Memory B cell (primary cell): ENCODE data around the gene DCLK1.

Experiments used
- ATAC-seq: fragments of 150-1000 bp; cut with Tn5 transposase; 2 replicates; pipeline ENCODE4 v1.10.0; 2021; ENCODE audit warnings: low read depth, mild to moderate bottlenecking, moderate library complexity
- DNase-seq, 2 donors: peaks; one replicate each; pipeline ENCODE4 v3.0.0; 2022; ENCODE audit warnings: low spot score in 2 of 2
- H3K27ac Mint-ChIP-seq: one replicate; pipeline ENCODE4 v1.8.0; 2022; ENCODE audit warnings: mild to moderate bottlenecking, moderate library complexity, mixed read lengths
- H3K27me3 Mint-ChIP-seq: one replicate; pipeline ENCODE4 v1.8.0; 2022; ENCODE audit warnings: mixed read lengths
- H3K36me3 Mint-ChIP-seq: one replicate; pipeline ENCODE4 v1.8.0; 2022; ENCODE audit warnings: mild to moderate bottlenecking, mixed read lengths
- H3K4me1 Mint-ChIP-seq: one replicate; pipeline ENCODE4 v1.8.0; 2022; ENCODE audit warnings: mixed read lengths
- H3K4me3 Mint-ChIP-seq: one replicate; pipeline ENCODE4 v1.8.0; 2022; ENCODE audit warnings: mild to moderate bottlenecking, moderate library complexity, mixed read lengths
- H3K9me3 Mint-ChIP-seq: one replicate; pipeline ENCODE4 v1.8.0; 2022; ENCODE audit warnings: mixed read lengths

DCLK1 gene

GRCh38 chr13:35930665-35931631 is 200.2 kb downstream of the DCLK1 start:
- no peaks in the 10 kb centered on the region for H3K4me1 Mint-ChIP-seq
- DNase-seq (no peak), ATAC-seq (no peak)
- no peak overlapping the region for H3K4me3 Mint-ChIP-seq
- no peaks in the 10 kb centered on the region for H3K27me3 Mint-ChIP-seq
- no peaks in the 10 kb centered on the region for H3K36me3 Mint-ChIP-seq
- H3K27ac Mint-ChIP-seq: no peak overlapping the region
- peaks cover 15% of the 10 kb centered on the region for H3K9me3 Mint-ChIP-seq

- ATAC-seq (no peak), DNase-seq (no peak)
- Mint-ChIP-seq H3K36me3 (no peaks in the 10 kb centered on the region), H3K9me3 (peaks cover 6% of the 10 kb centered on the region), H3K27me3 (no peaks in the 10 kb centered on the region), H3K4me3 (no peak overlapping the region), H3K4me1 (no peaks in the 10 kb centered on the region), H3K27ac (no peak overlapping the region)
Measured at GRCh38 chr13:35927567-35928021, 203.6 kb downstream of the DCLK1 start.

- ATAC-seq (no peak), DNase-seq (no peak)
- no peak overlapping the region for H3K27ac Mint-ChIP-seq
- peaks cover 4% of the 10 kb centered on the region for H3K9me3 Mint-ChIP-seq
- no peak overlapping the region for H3K4me3 Mint-ChIP-seq
- H3K36me3 Mint-ChIP-seq: no peaks in the 10 kb centered on the region
- no peaks in the 10 kb centered on the region for H3K27me3 Mint-ChIP-seq
- H3K4me1 Mint-ChIP-seq: no peaks in the 10 kb centered on the region
Measured at GRCh38 chr13:35926859-35927530, 204.2 kb downstream of the DCLK1 start.

- no peak overlapping the region for H3K4me3 Mint-ChIP-seq
- no peaks in the 10 kb centered on the region for H3K27me3 Mint-ChIP-seq
- H3K4me1 Mint-ChIP-seq: no peaks in the 10 kb centered on the region
- ATAC-seq (no peak), DNase-seq (no peak)
- no peak overlapping the region for H3K27ac Mint-ChIP-seq
- peaks cover 4% of the 10 kb centered on the region for H3K9me3 Mint-ChIP-seq
- no peaks in the 10 kb centered on the region for H3K36me3 Mint-ChIP-seq
Measured at GRCh38 chr13:35925669-35926068, 205.5 kb downstream of the DCLK1 start.

- Mint-ChIP-seq H3K27ac (no peak overlapping the region), H3K4me1 (no peaks in the 10 kb centered on the region), H3K9me3 (peaks cover 2% of the 10 kb centered on the region), H3K27me3 (peaks cover 2% of the 10 kb centered on the region), H3K4me3 (no peak overlapping the region), H3K36me3 (no peaks in the 10 kb centered on the region)
- DNase-seq: no peak
- no peak for ATAC-seq
Measured at GRCh38 chr13:35923347-35923746, 207.8 kb downstream of the DCLK1 start.

GRCh38 chr13:35920816-35921215 is 210.4 kb downstream of the DCLK1 start:
- DNase-seq (no peak), ATAC-seq (no peak)
- no peak overlapping the region for H3K4me3 Mint-ChIP-seq
- no peaks in the 10 kb centered on the region for H3K4me1 Mint-ChIP-seq
- H3K9me3 Mint-ChIP-seq: no peaks in the 10 kb centered on the region
- H3K27me3 Mint-ChIP-seq: peaks cover 2% of the 10 kb centered on the region
- H3K27ac Mint-ChIP-seq: no peak overlapping the region
- H3K36me3 Mint-ChIP-seq: no peaks in the 10 kb centered on the region

- no peak for ATAC-seq
- Mint-ChIP-seq H3K9me3 (no peaks in the 10 kb centered on the region), H3K4me1 (no peaks in the 10 kb centered on the region), H3K27me3 (peaks cover 2% of the 10 kb centered on the region), H3K36me3 (no peaks in the 10 kb centered on the region), H3K27ac (no peak overlapping the region), H3K4me3 (no peak overlapping the region)
- DNase-seq: no peak
Measured at GRCh38 chr13:35917942-35918645, 213.1 kb downstream of the DCLK1 start.

GRCh38 chr13:35917252-35917941 is 213.8 kb downstream of the DCLK1 start:
- Mint-ChIP-seq H3K4me1 (no peaks in the 10 kb centered on the region), H3K4me3 (no peak overlapping the region), H3K9me3 (no peaks in the 10 kb centered on the region), H3K27ac (no peak overlapping the region), H3K27me3 (peaks cover 2% of the 10 kb centered on the region), H3K36me3 (no peaks in the 10 kb centered on the region)
- DNase-seq (no peak), ATAC-seq (no peak)

- Mint-ChIP-seq H3K27me3 (peaks cover 2% of the 10 kb centered on the region), H3K4me3 (no peak overlapping the region), H3K36me3 (no peaks in the 10 kb centered on the region), H3K4me1 (no peaks in the 10 kb centered on the region), H3K9me3 (no peaks in the 10 kb centered on the region), H3K27ac (no peak overlapping the region)
- DNase-seq (no peak), ATAC-seq (no peak)
Measured at GRCh38 chr13:35916146-35916545, 215.0 kb downstream of the DCLK1 start.

- H3K27me3 Mint-ChIP-seq: no peaks in the 10 kb centered on the region
- H3K36me3 Mint-ChIP-seq: no peaks in the 10 kb centered on the region
- no peak for DNase-seq
- H3K9me3 Mint-ChIP-seq: no peaks in the 10 kb centered on the region
- no peak overlapping the region for H3K4me3 Mint-ChIP-seq
- H3K4me1 Mint-ChIP-seq: no peaks in the 10 kb centered on the region
- H3K27ac Mint-ChIP-seq: no peak overlapping the region
- no peak for ATAC-seq
Measured at GRCh38 chr13:35914662-35915061, 216.5 kb downstream of the DCLK1 start.

- Mint-ChIP-seq H3K9me3 (no peaks in the 10 kb centered on the region), H3K27ac (no peak overlapping the region), H3K4me3 (no peak overlapping the region), H3K36me3 (no peaks in the 10 kb centered on the region), H3K4me1 (no peaks in the 10 kb centered on the region), H3K27me3 (no peaks in the 10 kb centered on the region)
- ATAC-seq (no peak), DNase-seq (no peak)
Measured at GRCh38 chr13:35912841-35913240, 218.3 kb downstream of the DCLK1 start.

GRCh38 chr13:35909837-35910540 is 221.2 kb downstream of the DCLK1 start:
- no peaks in the 10 kb centered on the region for H3K27me3 Mint-ChIP-seq
- DNase-seq (no peak), ATAC-seq (no peak)
- H3K27ac Mint-ChIP-seq: no peak overlapping the region
- H3K9me3 Mint-ChIP-seq: no peaks in the 10 kb centered on the region
- no peaks in the 10 kb centered on the region for H3K36me3 Mint-ChIP-seq
- no peak overlapping the region for H3K4me3 Mint-ChIP-seq
- no peaks in the 10 kb centered on the region for H3K4me1 Mint-ChIP-seq

GRCh38 chr13:35909091-35909490 is 222.1 kb downstream of the DCLK1 start:
- ATAC-seq: no peak
- no peaks in the 10 kb centered on the region for H3K27me3 Mint-ChIP-seq
- H3K4me1 Mint-ChIP-seq: no peaks in the 10 kb centered on the region
- no peaks in the 10 kb centered on the region for H3K9me3 Mint-ChIP-seq
- no peak for DNase-seq
- no peak overlapping the region for H3K4me3 Mint-ChIP-seq
- H3K27ac Mint-ChIP-seq: no peak overlapping the region
- no peaks in the 10 kb centered on the region for H3K36me3 Mint-ChIP-seq
